ENCODE measurements around the gene FBXO48. TPM values are rescaled to one million over a fixed set of nuclear protein-coding genes. Genes with fewer than 3 reads are reported as not detected.

The FBXO48 gene
- total RNA-seq, 1 donor from 2014 or later: 1.8 TPM

DNA sequence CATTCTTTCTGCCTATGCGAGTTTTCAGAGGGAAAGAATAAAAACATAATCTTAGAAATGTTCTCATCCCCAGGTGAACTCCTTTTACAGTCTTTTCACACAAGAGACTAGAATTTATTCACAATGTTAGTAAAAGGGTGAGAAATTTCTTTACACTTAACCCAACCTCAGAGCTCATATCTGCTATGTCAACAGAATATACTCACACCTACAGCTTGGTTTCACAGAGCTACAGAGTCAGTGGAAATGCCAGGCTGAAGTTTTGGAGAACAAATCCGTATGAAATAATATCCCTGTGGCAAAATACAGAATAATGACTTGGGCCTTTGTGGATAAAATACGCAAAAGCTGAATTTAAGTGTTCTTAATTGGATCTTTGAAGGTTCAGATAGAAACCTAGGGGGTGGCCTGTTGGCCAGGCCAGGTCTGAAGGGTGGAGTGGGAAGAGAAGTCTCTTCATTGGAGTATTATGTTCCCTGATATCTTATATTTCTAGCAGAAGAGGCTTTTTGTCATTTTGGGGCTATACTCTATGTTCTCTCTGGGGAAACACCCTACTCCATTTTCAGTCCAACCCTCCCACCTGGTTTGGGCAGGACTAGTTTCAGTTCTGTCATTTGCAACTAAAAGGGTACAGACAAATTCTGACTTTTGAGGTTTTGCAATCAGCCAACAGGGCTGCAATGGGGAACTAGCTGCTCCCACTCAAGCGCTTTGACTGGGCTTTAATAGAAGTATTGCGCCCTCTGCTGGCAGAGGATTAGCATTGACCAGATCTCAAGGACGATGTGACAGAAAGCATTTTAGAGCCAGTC is 25.7 kb downstream of the FBXO48 start:
- Histone ChIP-seq H3K36me3 (no peaks in the 10 kb centered on the region), H3K4me3 (no peak overlapping the region), H3K27ac (no peak overlapping the region), H3K27me3 (no peaks in the 10 kb centered on the region), H3K9me3 (no peaks in the 10 kb centered on the region), H3K4me1 (peaks cover 10% of the 10 kb centered on the region)
- peak; percentile 72 for DNase-seq
- ATAC-seq: peak; percentile 98
- intact Hi-C loops (cut with DNase I): loop anchor here (5.0 kb wide), 1 partner anchor 79 kb away; no protein-coding TSS in a partner anchor
- TF ChIP-seq, protein P1, sequence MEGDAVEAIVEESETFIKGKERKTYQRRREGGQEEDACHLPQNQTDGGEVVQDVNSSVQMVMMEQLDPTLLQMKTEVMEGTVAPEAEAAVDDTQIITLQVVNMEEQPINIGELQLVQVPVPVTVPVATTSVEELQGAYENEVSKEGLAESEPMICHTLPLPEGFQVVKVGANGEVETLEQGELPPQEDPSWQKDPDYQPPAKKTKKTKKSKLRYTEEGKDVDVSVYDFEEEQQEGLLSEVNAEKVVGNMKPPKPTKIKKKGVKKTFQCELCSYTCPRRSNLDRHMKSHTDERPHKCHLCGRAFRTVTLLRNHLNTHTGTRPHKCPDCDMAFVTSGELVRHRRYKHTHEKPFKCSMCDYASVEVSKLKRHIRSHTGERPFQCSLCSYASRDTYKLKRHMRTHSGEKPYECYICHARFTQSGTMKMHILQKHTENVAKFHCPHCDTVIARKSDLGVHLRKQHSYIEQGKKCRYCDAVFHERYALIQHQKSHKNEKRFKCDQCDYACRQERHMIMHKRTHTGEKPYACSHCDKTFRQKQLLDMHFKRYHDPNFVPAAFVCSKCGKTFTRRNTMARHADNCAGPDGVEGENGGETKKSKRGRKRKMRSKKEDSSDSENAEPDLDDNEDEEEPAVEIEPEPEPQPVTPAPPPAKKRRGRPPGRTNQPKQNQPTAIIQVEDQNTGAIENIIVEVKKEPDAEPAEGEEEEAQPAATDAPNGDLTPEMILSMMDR (IDR thresholded peaks at IDR 0.05): peak; percentile 98

DNA sequence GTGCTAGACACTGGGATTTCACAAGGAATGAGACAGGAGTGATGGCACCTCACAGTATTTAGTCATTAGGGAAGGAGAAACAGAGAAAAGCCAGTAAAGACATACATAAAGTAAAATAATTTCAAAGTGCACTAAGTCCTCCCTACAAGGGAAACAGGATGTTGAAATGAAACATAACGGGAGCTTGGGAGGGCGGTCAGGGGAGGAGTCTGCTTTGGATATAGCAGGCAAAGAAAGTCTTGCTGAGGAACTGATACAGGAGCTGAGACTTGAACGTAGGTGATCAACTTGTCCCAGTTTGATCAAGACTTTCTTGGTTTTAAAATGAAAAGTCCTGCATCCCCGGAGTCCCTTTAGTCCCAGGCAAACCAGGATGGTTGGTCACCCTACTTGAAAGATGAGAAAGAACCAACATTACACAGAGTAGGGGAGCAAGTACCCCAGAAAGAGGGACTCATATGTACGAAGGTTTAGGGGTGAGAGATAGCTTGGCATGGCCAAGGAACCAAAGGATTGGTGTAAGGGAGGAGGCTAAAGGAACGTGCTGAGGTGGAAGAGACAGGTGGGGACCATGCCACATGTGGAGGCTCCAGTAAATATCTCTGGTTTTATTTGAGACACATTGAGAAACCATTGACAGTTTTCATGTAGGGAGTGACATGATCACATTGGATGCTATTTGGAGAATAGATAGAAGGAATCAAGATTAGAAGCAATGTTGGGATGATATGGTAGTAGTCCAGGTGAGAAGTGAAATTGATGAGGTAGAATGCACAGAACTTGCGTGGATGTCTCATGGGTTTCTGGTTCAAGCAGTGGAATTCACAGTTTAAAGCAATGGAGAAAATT is 28.4 kb downstream of the FBXO48 start:
- peaks cover 14% of the 10 kb centered on the region for H3K4me1 ChIP-seq
- TF ChIP-seq, protein P1 (IDR thresholded peaks at IDR 0.05): no peak
- intact Hi-C loops (cut with DNase I): no loop called here
- no peaks in the 10 kb centered on the region for H3K36me3 ChIP-seq
- ATAC-seq (peak; percentile 24), DNase-seq (no peak)
- H3K4me3 ChIP-seq: no peak overlapping the region
- peak overlapping the region; percentile 5 for H3K27ac ChIP-seq
- H3K9me3 ChIP-seq: no peaks in the 10 kb centered on the region
- no peaks in the 10 kb centered on the region for H3K27me3 ChIP-seq

DNA sequence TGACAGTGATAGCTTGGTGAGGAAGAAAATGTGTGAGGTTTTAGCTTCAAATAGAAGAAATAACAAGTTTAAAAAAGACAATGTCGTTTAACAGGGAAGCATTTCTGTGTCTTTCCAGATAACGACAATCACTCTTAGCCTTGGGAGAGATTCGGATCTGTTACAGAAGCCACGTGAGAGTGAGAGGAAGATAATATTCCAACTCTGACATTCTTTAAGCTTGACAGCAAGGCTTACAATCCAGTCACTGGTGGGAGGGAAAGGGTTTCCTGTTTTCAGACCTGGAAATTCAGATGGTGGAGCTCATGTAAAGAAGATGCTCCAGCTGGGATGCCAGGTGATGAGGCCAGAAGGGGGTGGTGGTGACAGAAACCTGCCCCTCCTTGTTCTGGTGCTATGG is 30.8 kb downstream of the FBXO48 start:
- intact Hi-C loops (cut with DNase I): no loop called here
- no peaks in the 10 kb centered on the region for H3K9me3 ChIP-seq
- ATAC-seq: no peak
- DNase-seq: no peak
- peaks cover 10% of the 10 kb centered on the region for H3K4me1 ChIP-seq
- no peaks in the 10 kb centered on the region for H3K27me3 ChIP-seq
- H3K4me3 ChIP-seq: no peak overlapping the region
- H3K36me3 ChIP-seq: no peaks in the 10 kb centered on the region
- H3K27ac ChIP-seq: peak overlapping the region; percentile 65
- TF ChIP-seq, protein P1 (IDR thresholded peaks at IDR 0.05): no peak

DNA sequence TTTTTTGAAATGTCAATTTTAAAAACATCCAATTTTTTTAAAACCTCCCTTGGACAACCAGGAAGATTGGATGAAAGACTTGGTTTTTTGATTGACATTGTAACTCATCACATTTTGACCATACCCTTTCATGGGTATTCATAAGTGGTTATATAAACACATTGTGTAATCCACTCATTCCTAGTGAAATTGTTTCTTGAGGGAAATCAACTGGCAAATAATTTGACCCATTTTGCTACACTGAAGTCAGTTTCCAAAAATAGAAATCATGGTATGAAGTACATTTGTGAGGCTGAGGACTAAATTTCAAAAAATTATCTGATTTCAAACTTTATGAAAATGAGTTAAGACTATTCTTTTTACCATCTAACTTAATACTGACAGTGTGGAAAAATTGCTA is 31.5 kb downstream of the FBXO48 start:
- peak overlapping the region; percentile 65 for H3K27ac ChIP-seq
- ATAC-seq: no peak

DNA sequence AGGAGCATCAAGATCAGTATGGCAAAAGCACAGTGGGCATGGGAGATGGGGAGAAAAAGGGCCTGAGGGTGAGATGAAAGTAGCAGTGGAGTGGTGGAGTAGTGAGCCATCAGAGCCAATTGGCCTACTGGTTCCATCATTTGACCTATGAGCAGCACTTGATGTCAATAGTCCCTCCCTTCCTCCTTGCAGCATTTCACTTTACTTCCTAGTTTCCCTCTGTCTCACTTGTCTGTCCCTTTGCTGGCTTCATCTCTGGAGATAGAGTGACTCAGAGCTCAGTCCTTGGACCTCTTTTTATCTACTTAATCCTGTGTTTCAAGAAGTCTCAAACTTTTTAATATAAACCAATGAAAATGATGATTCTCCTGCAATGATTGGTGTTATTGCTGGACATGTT is 32.1 kb downstream of the FBXO48 start:
- no peak overlapping the region for H3K27ac ChIP-seq
- intact Hi-C loops (cut with DNase I): no loop called here
- ATAC-seq: peak; percentile 73

More for the DNA sequence above, 31.5 kb downstream of the FBXO48 start:
- TF ChIP-seq, protein P1 (IDR thresholded peaks at IDR 0.05): no peak
- Histone ChIP-seq H3K36me3 (no peaks in the 10 kb centered on the region), H3K9me3 (no peaks in the 10 kb centered on the region), H3K4me3 (no peak overlapping the region), H3K27me3 (no peaks in the 10 kb centered on the region), H3K4me1 (peaks cover 7% of the 10 kb centered on the region)
- intact Hi-C loops (cut with DNase I): no loop called here
- no peak for DNase-seq

More for the DNA sequence above, 32.1 kb downstream of the FBXO48 start:
- H3K27me3 ChIP-seq: no peaks in the 10 kb centered on the region
- peaks cover 7% of the 10 kb centered on the region for H3K4me1 ChIP-seq
- no peak for DNase-seq
- no peak overlapping the region for H3K4me3 ChIP-seq
- TF ChIP-seq, protein P1 (IDR thresholded peaks at IDR 0.05): no peak
- H3K36me3 ChIP-seq: no peaks in the 10 kb centered on the region
- H3K9me3 ChIP-seq: no peaks in the 10 kb centered on the region
